ENCODE measurements around the gene COPS4. TPM values are rescaled to one million over a fixed set of nuclear protein-coding genes. Genes with fewer than 3 reads are reported as not detected.

COPS4 gene
- total RNA-seq, 1 experiment from 2014 or later: 17.1 TPM

DNA sequence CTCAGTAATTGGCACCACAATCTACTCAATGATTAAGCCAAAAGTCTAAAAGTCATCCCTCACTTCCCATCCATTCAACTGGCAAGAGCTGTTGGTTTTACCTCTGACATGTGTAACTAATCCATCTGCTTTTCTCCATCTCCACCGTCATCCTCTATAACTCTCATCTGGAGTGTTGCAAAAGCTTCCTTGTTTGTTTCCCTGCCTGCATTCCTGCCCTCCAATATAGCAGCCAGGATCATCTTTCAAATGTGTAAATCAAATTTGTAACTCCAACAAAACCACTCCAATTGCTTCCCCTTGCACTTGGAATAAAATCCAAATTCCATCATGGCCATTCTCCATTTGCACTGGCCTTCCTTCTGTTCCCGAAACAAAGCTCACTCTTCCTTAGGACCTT lies 83.9 kb downstream of the COPS4 start:
- Histone ChIP-seq H3K4me2 (no peak overlapping the region), H4K20me1 (ENCODE audit: insufficient read depth) (no peaks in the 10 kb centered on the region), H3K9me2 (ENCODE audit: insufficient read depth) (no peaks in the 10 kb centered on the region), H3K27ac (no peak overlapping the region), H3K4me3 (no peak overlapping the region), H3K79me2 (ENCODE audit: low read depth) (no peaks in the 10 kb centered on the region), H3K36me3 (ENCODE audit: low read depth) (no peaks in the 10 kb centered on the region; the same call in 1 of the 2 replicates), H3K27me3 (ENCODE audit: insufficient read depth, low read depth) (no peaks in the 10 kb centered on the region), H3K9me3 (ENCODE audit: insufficient read depth, low read depth) (no peaks in the 10 kb centered on the region), H3F3A (ENCODE audit: insufficient read depth, low read depth) (peaks cover 7% of the 10 kb centered on the region; the same call in 1 of the 2 replicates), H2AFZ (no peak overlapping the region), H3K4me1 (replicated peaks; ENCODE audit: insufficient read depth) (peaks cover 19% of the 10 kb centered on the region)
- DNase-seq: no peak
- no peak for TF ChIP-seq EZH2 (IDR thresholded peaks at IDR 0.05; ENCODE audit: low read depth)
- TF ChIP-seq CTCF (conservative IDR thresholded peaks at IDR 0.05): no peak
- intact Hi-C loops (cut with micrococcal nuclease; ENCODE audit: unreplicated experiment): no loop called here
- POLR2A ChIA-PET (ENCODE audit: unreplicated experiment): no interaction called here
- CTCF ChIA-PET: no interaction called here
- BruUV-seq (replicated peaks): no TSS peak

DNA sequence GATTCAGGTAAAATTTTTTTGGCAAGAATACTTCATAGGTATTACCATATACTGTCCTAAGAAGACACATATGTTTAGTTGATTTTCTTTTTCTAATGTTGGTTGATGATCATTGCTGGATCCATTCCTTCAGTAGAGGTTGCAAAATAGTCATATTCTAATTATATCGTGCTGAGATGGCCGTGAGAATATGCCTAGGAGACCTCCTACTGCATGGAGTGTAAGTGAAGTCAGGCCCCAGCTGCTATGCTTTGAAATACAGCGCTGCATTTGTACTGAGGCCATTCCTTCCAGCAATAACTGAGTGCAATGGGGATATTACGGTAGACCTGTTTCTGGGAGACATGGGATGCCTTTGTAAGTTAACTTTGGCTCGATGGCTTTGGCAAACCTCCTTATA lies 86.3 kb downstream of the COPS4 start:
- Histone ChIP-seq H3K4me3 (no peak overlapping the region), H3K9me2 (ENCODE audit: insufficient read depth) (no peaks in the 10 kb centered on the region), H3K27me3 (ENCODE audit: insufficient read depth, low read depth) (no peaks in the 10 kb centered on the region), H3K4me1 (replicated peaks; ENCODE audit: insufficient read depth) (no peaks in the 10 kb centered on the region), H4K20me1 (ENCODE audit: insufficient read depth) (no peaks in the 10 kb centered on the region), H3K36me3 (ENCODE audit: low read depth) (no peaks in the 10 kb centered on the region), H3F3A (ENCODE audit: insufficient read depth, low read depth) (no peaks in the 10 kb centered on the region), H3K4me2 (no peak overlapping the region), H2AFZ (no peak overlapping the region), H3K9me3 (ENCODE audit: insufficient read depth, low read depth) (no peaks in the 10 kb centered on the region), H3K79me2 (ENCODE audit: low read depth) (no peaks in the 10 kb centered on the region), H3K27ac (no peak overlapping the region)
- TF ChIP-seq CTCF (conservative IDR thresholded peaks at IDR 0.05) (no peak), EZH2 (IDR thresholded peaks at IDR 0.05; ENCODE audit: low read depth) (no peak)
- intact Hi-C loops (cut with micrococcal nuclease; ENCODE audit: unreplicated experiment): no loop called here
- POLR2A ChIA-PET (ENCODE audit: unreplicated experiment): no interaction called here
- no TSS peak for BruUV-seq (replicated peaks)
- DNase-seq: no peak
- CTCF ChIA-PET: no interaction called here

- BruUV-seq (replicated peaks): no TSS peak
- no peaks in the 10 kb centered on the region for H3K27me3 ChIP-seq (ENCODE audit: insufficient read depth, low read depth)
- no peaks in the 10 kb centered on the region for H4K20me1 ChIP-seq (ENCODE audit: insufficient read depth)
- no peaks in the 10 kb centered on the region for H3K36me3 ChIP-seq (ENCODE audit: low read depth)
- no peak overlapping the region for H3K4me2 ChIP-seq
- no peaks in the 10 kb centered on the region for H3K79me2 ChIP-seq (ENCODE audit: low read depth)
- no peak overlapping the region for H3K4me3 ChIP-seq
- H3K4me1 ChIP-seq (replicated peaks; ENCODE audit: insufficient read depth): peaks cover 6% of the 10 kb centered on the region
- CTCF ChIA-PET: no interaction called here
- POLR2A ChIA-PET (ENCODE audit: unreplicated experiment): interaction anchor here (0.7 kb wide), 1 partner anchor 1674 kb away, joined by 8 read pairs; no protein-coding TSS in a partner anchor
- intact Hi-C loops (cut with micrococcal nuclease; ENCODE audit: unreplicated experiment): no loop called here
- peaks cover 9% of the 10 kb centered on the region for H3F3A ChIP-seq (ENCODE audit: insufficient read depth, low read depth)
- TF ChIP-seq CTCF (conservative IDR thresholded peaks at IDR 0.05) (no peak), EZH2 (IDR thresholded peaks at IDR 0.05; ENCODE audit: low read depth) (no peak)
- H3K9me3 ChIP-seq (ENCODE audit: insufficient read depth, low read depth): no peaks in the 10 kb centered on the region
- DNase-seq: no peak
- H2AFZ ChIP-seq: no peak overlapping the region
- H3K27ac ChIP-seq: no peak overlapping the region
- no peaks in the 10 kb centered on the region for H3K9me2 ChIP-seq (ENCODE audit: insufficient read depth)
Observed at GRCh38 chr4:83124111-83124780, 89.3 kb downstream of the COPS4 start.

Other genes with a start within 250 kb of the COPS4 start
- 34.3 and 41.1 TPM in 2 replicates for gene SCD5, start 236.4 kb upstream of the COPS4 start, total RNA-seq (2021)
- 69.0 and 95.5 TPM in 2 replicates for gene SEC31A, start 144.0 kb upstream of the COPS4 start, total RNA-seq (2021)
- 3.4 and 3.5 TPM in 2 replicates for gene THAP9, start 134.4 kb upstream of the COPS4 start, total RNA-seq (2021)
- gene LIN54, start 24.4 kb upstream of the COPS4 start, total RNA-seq (2021): 8.5 and 13.1 TPM in 2 replicates
- 39.0 and 52.7 TPM in 2 replicates for gene PLAC8, start 79.5 kb downstream of the COPS4 start, total RNA-seq (2021)
- 16.5 and 19.5 TPM in 2 replicates for gene COQ2, start 249.6 kb downstream of the COPS4 start, total RNA-seq (2021)